HCT116 (cell line): ENCODE results near the gene STRN3. TPM values are rescaled to one million over a fixed set of nuclear protein-coding genes. Genes with fewer than 3 reads are reported as not detected.

Source experiments
- ATAC-seq: fragments of 200-7000 bp; cut with Tn5 transposase; 2 replicates; pipeline ENCODE4 v1.9.1; 2020; ENCODE audit warnings: mild to moderate bottlenecking, moderate library complexity
- BruUV-seq: library from RNA; stranded (reverse); fragments of 400-500 nt; replicated peaks from 2 replicates; lab custom pipeline; 2021; lab: Mats Ljungman, UMichigan
- CTCF ChIA-PET: fragments of 300-600 bp; sonication (Branson Sonifier 250); formaldehyde crosslinking; loops from one replicate; lab custom pipeline; 2021; ENCODE audit warnings: antibody characterized with exemption; lab: Charles Lee
- POLR2A ChIA-PET: fragments of 300-600, 350-600 bp; sonication (Branson Sonifier 250); formaldehyde crosslinking; loops from one replicate; lab custom pipeline; 2021; ENCODE audit warnings: antibody characterized with exemption; lab: Charles Lee
- RAD21 ChIA-PET, 2 experiments: fragments of 300-600 bp; sonication (Branson Sonifier 250); formaldehyde crosslinking; loops; one replicate each; lab custom pipeline; 2023; ENCODE audit warnings: low total read pairs in 2 of 2; ENCODE audit not compliant: uncharacterized antibody in 2 of 2, unreplicated experiment in 2 of 2, low non-redundant PET in 1 of 2; lab: Charles Lee
- DNase-seq: peaks from one replicate; pipeline ENCODE4 v3.0.0-alpha.2; 2010; ENCODE audit warnings: low read depth, low spot score
- H2AFZ ChIP-seq: fragments of 200-600 bp; shearing (Covaris generic), sonication (generic); 2 replicates; pipeline ENCODE4 v1.6.1; 2017; ENCODE audit warnings: low read depth, mixed run types, mixed read lengths, antibody characterized with exemption, low read length; ENCODE audit not compliant: poor library complexity, severe bottlenecking
- H3K27ac ChIP-seq: 2 replicates; pipeline ENCODE4 v1.5.1; 2012; ENCODE audit warnings: low read depth, low read length
- H3K27me3 ChIP-seq: fragments of 200-600 bp; sonication (generic); 2 replicates; pipeline ENCODE4 v1.6.1; 2016; ENCODE audit warnings: mixed run types, low read length, mixed read lengths; ENCODE audit not compliant: insufficient read depth
- H3K36me3 ChIP-seq, 2 experiments: fragments of 200-500 bp in 1 of 2; fragments of 200-600 bp in 1 of 2; sonication (Bioruptor generic) in 1 of 2; sonication (generic) in 1 of 2; 2 replicates each; pipeline versions ENCODE4 v1.5.1 to v1.6.1; 2014 to 2016; ENCODE audit warnings: low read length in 2 of 2, inconsistent platforms in 1 of 2, mixed read lengths in 1 of 2, mixed run types in 1 of 2; ENCODE audit not compliant: insufficient read depth in 2 of 2, control insufficient read depth in 1 of 2
- H3K4me1 ChIP-seq, 2 experiments: fragments of 200-600 bp in 1 of 2; sonication (generic) in 1 of 2; 2 replicates each; pipeline versions ENCODE4 v1.5.1 to v1.6.1; 2012 to 2017; ENCODE audit warnings: low read length in 2 of 2, inconsistent platforms in 1 of 2, mild to moderate bottlenecking in 1 of 2, mixed read lengths in 1 of 2, mixed run types in 1 of 2, moderate library complexity in 1 of 2; ENCODE audit not compliant: insufficient read depth in 2 of 2, control insufficient read depth in 1 of 2
- H3K4me2 ChIP-seq: fragments of 200-600 bp; sonication (generic); 2 replicates; pipeline ENCODE4 v1.6.1; 2017; ENCODE audit warnings: mixed run types, low read length, mixed read lengths
- H3K4me3 ChIP-seq, 2 experiments: fragments of 200-600 bp in 1 of 2; sonication (generic) in 1 of 2; replicated peaks in 1 of 2; 2 replicates each; pipeline ENCODE4 v1.5.1; 2011 to 2016; ENCODE audit warnings: low read length in 2 of 2, control low read depth in 1 of 2, low read depth in 1 of 2, mild to moderate bottlenecking in 1 of 2, mixed read lengths in 1 of 2, mixed run types in 1 of 2
- H3K79me2 ChIP-seq: fragments of 200-600 bp; sonication (generic); 2 replicates; pipeline ENCODE4 v1.6.1; 2017; ENCODE audit warnings: mild to moderate bottlenecking, mixed run types, low read length, moderate library complexity, mixed read lengths; ENCODE audit not compliant: insufficient read depth
- H3K9ac ChIP-seq: fragments of 200-600 bp; sonication (generic); 2 replicates; pipeline ENCODE4 v1.6.1; 2016; ENCODE audit warnings: low read length, mixed read lengths
- H3K9me2 ChIP-seq: fragments of 200-600 bp; sonication (generic), shearing (Covaris generic); 2 replicates; pipeline ENCODE4 v1.6.1; 2017; ENCODE audit warnings: mixed run types, mild to moderate bottlenecking, moderate library complexity; ENCODE audit not compliant: insufficient read depth
- H3K9me3 ChIP-seq, 2 experiments: fragments of 200-500 bp in 1 of 2; fragments of 200-600 bp in 1 of 2; sonication (Bioruptor generic) in 1 of 2; sonication (generic) in 1 of 2; 2 replicates each; pipeline ENCODE4 v1.6.1; 2014 to 2017; ENCODE audit warnings: low read length in 2 of 2, mixed read lengths in 2 of 2, inconsistent platforms in 1 of 2, low read depth in 1 of 2, mild to moderate bottlenecking in 1 of 2, mixed run types in 1 of 2, moderate library complexity in 1 of 2; ENCODE audit not compliant: control insufficient read depth in 1 of 2, insufficient read depth in 1 of 2
- H4K20me1 ChIP-seq: fragments of 200-600 bp; sonication (generic), shearing (Covaris generic); 2 replicates; pipeline ENCODE4 v1.6.1; 2017; ENCODE audit warnings: mixed run types, mild to moderate bottlenecking, moderate library complexity; ENCODE audit not compliant: insufficient read depth
- CBX3 ChIP-seq: IDR thresholded peaks from 2 replicates; pipeline ENCODE4 v1.6.1; 2012; ENCODE audit warnings: low read depth
- EZH2 ChIP-seq: fragments of 200-600 bp; sonication (generic); IDR thresholded peaks from 2 replicates; pipeline ENCODE4 v1.6.1; 2017; ENCODE audit warnings: antibody characterized with exemption, mixed run types
- EZH2phosphoT487 ChIP-seq: fragments of 200-600 bp; IDR thresholded peaks from 2 replicates; pipeline ENCODE4 v1.6.1; 2018; ENCODE audit warnings: antibody characterized with exemption, borderline replicate concordance
- RAD21 ChIP-seq: IDR thresholded peaks from 2 replicates; pipeline ENCODE4 v1.6.1; 2012; ENCODE audit warnings: low read depth, mild to moderate bottlenecking
- SP1 ChIP-seq: IDR thresholded peaks from 2 replicates; pipeline ENCODE4 v1.6.1; 2012; ENCODE audit warnings: low read depth
- SRF ChIP-seq: IDR thresholded peaks from 2 replicates; pipeline ENCODE4 v1.6.1; 2012; ENCODE audit warnings: low read depth
- TCF7L2 ChIP-seq: IDR thresholded peaks from 2 replicates; pipeline ENCODE4 v1.7.0; 2011; ENCODE audit warnings: borderline replicate concordance, inconsistent platforms; ENCODE audit not compliant: insufficient read depth, insufficient read length; ENCODE audit errors: extremely low read depth
- ZFX ChIP-seq: fragments of 450-650 bp; IDR thresholded peaks from 2 replicates; pipeline ENCODE4 v1.6.1; 2017
- intact Hi-C: fragments of 100-400 bp; cut with micrococcal nuclease; formaldehyde crosslinking; loops from 2 replicates; pipeline ENCODE4 v1.10.0; 2022
- total RNA-seq: library from RNA; stranded (reverse); gene quantifications from one replicate; pipeline ENCODE4 v1.2.1, GENCODE V29; 2021; ENCODE audit not compliant: unreplicated experiment
- TF ChIP-seq, protein P1 (sequence below), 3 experiments: fragments of 200-600 bp in 1 of 3; sonication (generic) in 1 of 3; IDR thresholded peaks in 2 of 3; conservative IDR thresholded peaks in 1 of 3; 2 replicates each; pipeline ENCODE4 v1.5.1; 2012 to 2017; ENCODE audit warnings: low read depth in 2 of 3, low read length in 2 of 3, antibody characterized with exemption in 1 of 3, borderline replicate concordance in 1 of 3, control low read depth in 1 of 3, mild to moderate bottlenecking in 1 of 3, mixed read lengths in 1 of 3, mixed run types in 1 of 3, moderate library complexity in 1 of 3; ENCODE audit not compliant: insufficient read depth in 1 of 3

STRN3 gene
- total RNA-seq, 1 experiment from 2014 or later, result 43.4 TPM

DNA sequence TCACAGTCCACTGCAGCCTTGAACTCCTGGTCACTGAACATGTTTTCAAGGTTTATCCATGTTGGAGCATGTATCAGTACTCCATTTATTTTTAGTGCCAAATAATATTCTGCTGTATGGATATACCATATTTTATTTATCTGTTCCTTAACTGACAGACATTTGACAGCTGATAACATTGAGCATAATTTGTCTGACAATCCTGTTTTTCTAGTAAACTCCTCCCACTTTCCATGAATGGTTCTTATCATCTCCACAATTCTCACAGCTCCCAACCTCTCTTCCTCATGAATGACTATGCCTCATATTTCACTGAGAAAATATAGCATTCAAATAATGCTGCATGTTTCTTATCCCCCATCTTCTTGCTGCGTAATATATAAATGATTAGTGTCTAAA is 118.5 kb downstream of the STRN3 start (continued):
- no peak for TF ChIP-seq CBX3
- no peak for TF ChIP-seq EZH2phosphoT487
- TF ChIP-seq EZH2, result no peak
- TF ChIP-seq SP1, result no peak

DNA sequence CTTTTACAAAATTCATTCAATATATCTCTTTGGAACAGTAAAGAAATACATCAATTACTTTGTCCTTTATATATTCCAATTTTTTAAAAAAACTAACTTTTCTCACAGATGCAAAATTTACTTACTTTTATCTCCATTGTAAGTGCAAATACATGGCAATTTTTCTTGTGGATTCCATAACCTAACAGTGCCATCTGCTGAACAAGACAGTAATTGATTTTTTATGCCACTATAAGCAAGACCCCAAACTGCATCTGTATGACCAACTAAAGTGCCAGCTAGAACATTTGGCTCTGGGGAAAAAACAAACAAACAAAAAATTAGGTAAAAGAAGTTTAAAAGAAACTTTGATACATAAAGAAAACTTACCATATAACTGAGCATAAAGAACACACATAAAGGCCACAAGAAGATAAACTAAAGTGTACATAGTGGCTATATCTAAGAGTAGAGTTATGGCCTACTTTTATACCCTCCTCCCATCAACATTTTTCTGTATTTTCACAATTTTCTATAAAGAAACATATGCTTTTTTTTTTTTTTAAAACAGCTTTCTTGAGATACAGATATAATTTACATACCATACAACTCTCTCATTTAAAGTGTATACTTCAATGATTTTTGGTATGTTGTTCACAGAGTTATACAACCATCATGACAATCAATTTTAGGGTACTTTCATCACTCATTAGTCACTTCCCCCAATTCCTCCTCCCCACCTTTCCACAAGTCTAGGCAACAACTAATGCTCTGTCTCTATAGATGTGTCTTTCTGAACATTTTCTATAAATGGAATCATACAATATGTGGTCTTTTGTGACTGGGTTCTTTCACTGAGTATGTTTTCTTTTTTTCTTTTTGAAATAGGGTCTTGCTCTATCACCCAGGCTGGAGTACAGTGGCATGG is 119.2 kb downstream of the STRN3 start:
- ChIA-PET RAD21 (interaction anchor here in 1 of 2 experiments (0.8 kb wide), 1 partner anchor 251 kb away, joined by 4 read pairs; no protein-coding TSS in a partner anchor), CTCF (interaction anchor here (1.3 kb wide), 1 partner anchor 9 kb away, joined by 3 read pairs; no protein-coding TSS in a partner anchor), POLR2A (no interaction called here)
- Histone ChIP-seq H3K4me2 (no peak overlapping the region), H4K20me1 (no peaks in the 10 kb centered on the region; the same call in 1 of the 2 replicates), H3K4me3 (no peak overlapping the region), H3K36me3 (peaks cover 26 to 35% of the 10 kb centered on the region in 2 experiments), H3K9me3 (no peaks in the 10 kb centered on the region), H3K9ac (no peak overlapping the region), H3K9me2 (no peaks in the 10 kb centered on the region), H3K27me3 (no peaks in the 10 kb centered on the region), H3K79me2 (peaks cover 13% of the 10 kb centered on the region; the same call in 1 of the 2 replicates), H2AFZ (no peak overlapping the region), H3K4me1 (no peaks in the 10 kb centered on the region), H3K27ac (no peak overlapping the region)
- intact Hi-C loops, result loop anchor here (1.0 kb wide), 1 partner anchor 251 kb away; no protein-coding TSS in a partner anchor
- no peak for ATAC-seq
- peak; percentile 12 for DNase-seq
- TF ChIP-seq TCF7L2 (no peak), ZFX (no peak), SRF (no peak), RAD21 (peak; percentile 41; the same call in 1 of the 2 replicates)
- TF ChIP-seq, protein P1, sequence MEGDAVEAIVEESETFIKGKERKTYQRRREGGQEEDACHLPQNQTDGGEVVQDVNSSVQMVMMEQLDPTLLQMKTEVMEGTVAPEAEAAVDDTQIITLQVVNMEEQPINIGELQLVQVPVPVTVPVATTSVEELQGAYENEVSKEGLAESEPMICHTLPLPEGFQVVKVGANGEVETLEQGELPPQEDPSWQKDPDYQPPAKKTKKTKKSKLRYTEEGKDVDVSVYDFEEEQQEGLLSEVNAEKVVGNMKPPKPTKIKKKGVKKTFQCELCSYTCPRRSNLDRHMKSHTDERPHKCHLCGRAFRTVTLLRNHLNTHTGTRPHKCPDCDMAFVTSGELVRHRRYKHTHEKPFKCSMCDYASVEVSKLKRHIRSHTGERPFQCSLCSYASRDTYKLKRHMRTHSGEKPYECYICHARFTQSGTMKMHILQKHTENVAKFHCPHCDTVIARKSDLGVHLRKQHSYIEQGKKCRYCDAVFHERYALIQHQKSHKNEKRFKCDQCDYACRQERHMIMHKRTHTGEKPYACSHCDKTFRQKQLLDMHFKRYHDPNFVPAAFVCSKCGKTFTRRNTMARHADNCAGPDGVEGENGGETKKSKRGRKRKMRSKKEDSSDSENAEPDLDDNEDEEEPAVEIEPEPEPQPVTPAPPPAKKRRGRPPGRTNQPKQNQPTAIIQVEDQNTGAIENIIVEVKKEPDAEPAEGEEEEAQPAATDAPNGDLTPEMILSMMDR (IDR thresholded peaks at IDR 0.05 in 2 of 3, conservative IDR thresholded peaks at IDR 0.05 in 1 of 3; ENCODE audit: borderline replicate concordance in 1 of 3, insufficient read depth in 1 of 3, low read depth in 2 of 3, low read length in 2 of 3), result peak; percentile 5 to 55 (median 27); a peak in 4 of 6 replicates
- no TSS peak for BruUV-seq
